Type B pancreatic cell (in vitro differentiated cells): ENCODE data around the gene SCLT1. TPM values are rescaled to one million over a fixed set of nuclear protein-coding genes. Genes with fewer than 3 reads are reported as not detected.

Source experiments
- DNase-seq: peaks from one replicate; pipeline ENCODE4 v3.0.0; 2021; ENCODE audit warnings: mixed read lengths; ENCODE audit not compliant: unreplicated experiment; ENCODE audit errors: extremely low spot score
- H3K27ac Mint-ChIP-seq: 2 replicates; pipeline ENCODE4 v1.8.0; 2021; ENCODE audit warnings: mild to moderate bottlenecking, mixed read lengths
- H3K27me3 Mint-ChIP-seq: 2 replicates; pipeline ENCODE4 v1.8.0; 2021; ENCODE audit warnings: mixed read lengths
- H3K36me3 Mint-ChIP-seq: 2 replicates; pipeline ENCODE4 v1.8.0; 2021; ENCODE audit warnings: mixed read lengths
- H3K4me1 Mint-ChIP-seq: one replicate; pipeline ENCODE4 v1.8.0; 2021; ENCODE audit warnings: mixed read lengths; ENCODE audit not compliant: unreplicated experiment
- H3K4me3 Mint-ChIP-seq: 2 replicates; pipeline ENCODE4 v1.8.0; 2021; ENCODE audit warnings: mild to moderate bottlenecking, mixed read lengths
- H3K9me3 Mint-ChIP-seq: 2 replicates; pipeline ENCODE4 v1.8.0; 2021; ENCODE audit warnings: mixed read lengths
- CTCF ChIP-seq: fragments of 200-600 bp; sonication (generic); conservative IDR thresholded peaks from 2 replicates; pipeline ENCODE4 v1.5.0; 2021; ENCODE audit warnings: antibody characterized with exemption, mild to moderate bottlenecking
- total RNA-seq: library from RNA; stranded (reverse); gene quantifications from 2 replicates; pipeline ENCODE4 v1.2.1, GENCODE V29; 2021; ENCODE audit warnings: low replicate concordance

The SCLT1 gene
- total RNA-seq, 1 donor from 2014 or later: 21.2 TPM

GRCh38 chr4:128854433-128854832 is 238.9 kb downstream of the SCLT1 start:
- H3K4me3 Mint-ChIP-seq: no peak overlapping the region
- no peak for DNase-seq
- no peak for TF ChIP-seq CTCF
- H3K4me1 Mint-ChIP-seq: peaks cover 11% of the 10 kb centered on the region
- H3K27ac Mint-ChIP-seq: no peak overlapping the region
- no peaks in the 10 kb centered on the region for H3K27me3 Mint-ChIP-seq
- H3K36me3 Mint-ChIP-seq: peaks cover 56% of the 10 kb centered on the region
- no peaks in the 10 kb centered on the region for H3K9me3 Mint-ChIP-seq

- DNase-seq: no peak
- Mint-ChIP-seq H3K4me3 (no peak overlapping the region), H3K9me3 (no peaks in the 10 kb centered on the region), H3K36me3 (peaks cover 51% of the 10 kb centered on the region), H3K27me3 (no peaks in the 10 kb centered on the region), H3K4me1 (peaks cover 6% of the 10 kb centered on the region), H3K27ac (no peak overlapping the region)
- no peak for TF ChIP-seq CTCF
Measured at GRCh38 chr4:128853741-128854140, 239.6 kb downstream of the SCLT1 start.

- no peak overlapping the region for H3K27ac Mint-ChIP-seq
- H3K36me3 Mint-ChIP-seq: peaks cover 45% of the 10 kb centered on the region
- no peak for TF ChIP-seq CTCF
- no peaks in the 10 kb centered on the region for H3K9me3 Mint-ChIP-seq
- peaks cover 6% of the 10 kb centered on the region for H3K4me1 Mint-ChIP-seq
- no peaks in the 10 kb centered on the region for H3K27me3 Mint-ChIP-seq
- H3K4me3 Mint-ChIP-seq: no peak overlapping the region
- DNase-seq: no peak
Measured at GRCh38 chr4:128850252-128850651, 243.1 kb downstream of the SCLT1 start.

DNA sequence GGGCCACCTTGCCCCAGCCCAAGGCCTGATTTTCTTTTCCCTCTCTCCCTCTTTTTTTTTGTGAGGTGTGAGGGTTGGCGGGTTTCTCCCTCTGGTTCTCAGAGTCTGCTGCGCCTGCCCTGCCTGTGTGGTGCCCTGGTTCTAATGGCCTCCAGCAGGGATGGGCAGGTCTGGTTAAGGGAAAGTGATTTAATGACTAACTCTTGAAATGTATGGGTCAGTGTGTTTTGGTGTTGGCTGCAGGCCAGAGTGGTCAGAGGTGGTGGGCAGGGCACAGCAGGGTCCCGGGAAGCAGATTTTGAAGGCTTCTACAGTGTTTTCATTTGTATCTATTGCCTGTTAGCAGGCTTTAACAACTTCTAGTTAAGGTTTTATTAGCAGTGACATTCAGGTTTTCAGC is 244.9 kb downstream of the SCLT1 start:
- H3K9me3 Mint-ChIP-seq: no peaks in the 10 kb centered on the region
- no peak for DNase-seq
- peaks cover 6% of the 10 kb centered on the region for H3K4me1 Mint-ChIP-seq
- H3K4me3 Mint-ChIP-seq: no peak overlapping the region
- peaks cover 45% of the 10 kb centered on the region for H3K36me3 Mint-ChIP-seq
- no peaks in the 10 kb centered on the region for H3K27me3 Mint-ChIP-seq
- no peak overlapping the region for H3K27ac Mint-ChIP-seq
- TF ChIP-seq CTCF: no peak

DNA sequence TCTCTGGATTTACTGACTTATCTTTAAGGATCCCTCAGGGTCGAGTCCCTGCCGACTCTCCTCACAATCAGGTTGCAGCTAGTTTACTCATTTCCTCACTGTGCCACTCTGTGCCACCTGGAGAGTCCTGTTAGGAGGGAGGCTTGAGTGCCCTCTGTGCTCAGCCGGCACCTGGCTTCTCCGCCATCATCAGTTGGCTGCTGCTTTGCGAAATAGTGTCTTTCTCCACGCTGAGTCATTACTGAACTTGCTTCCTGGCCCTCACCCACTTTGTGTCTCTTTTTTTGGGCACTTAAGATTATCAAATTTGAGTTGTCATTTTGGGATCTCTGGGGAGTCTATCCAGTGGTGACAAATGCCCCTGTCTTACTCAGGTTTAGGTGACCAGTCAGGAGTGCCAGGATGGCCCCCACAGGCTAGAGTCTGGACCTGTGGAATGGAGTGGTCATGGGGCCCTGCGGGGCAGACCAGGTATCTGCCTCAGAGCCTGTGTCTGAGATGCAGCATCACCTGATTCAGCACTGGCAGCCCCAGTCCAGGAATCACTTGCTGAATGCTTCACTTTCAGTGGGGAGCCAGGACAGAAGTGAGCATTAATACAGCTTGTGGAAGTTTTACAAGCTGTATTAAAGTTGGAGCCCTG is 246.1 kb downstream of the SCLT1 start:
- Mint-ChIP-seq H3K36me3 (peaks cover 44% of the 10 kb centered on the region), H3K9me3 (no peaks in the 10 kb centered on the region), H3K4me3 (no peak overlapping the region), H3K27me3 (no peaks in the 10 kb centered on the region), H3K27ac (no peak overlapping the region), H3K4me1 (peaks cover 6% of the 10 kb centered on the region)
- no peak for TF ChIP-seq CTCF
- no peak for DNase-seq

- H3K27ac Mint-ChIP-seq: peak overlapping the region; percentile 44
- H3K4me3 Mint-ChIP-seq: no peak overlapping the region
- peaks cover 42% of the 10 kb centered on the region for H3K36me3 Mint-ChIP-seq
- peaks cover 6% of the 10 kb centered on the region for H3K9me3 Mint-ChIP-seq
- peaks cover 14% of the 10 kb centered on the region for H3K4me1 Mint-ChIP-seq
- no peak for TF ChIP-seq CTCF
- no peaks in the 10 kb centered on the region for H3K27me3 Mint-ChIP-seq
- DNase-seq: no peak
Measured at GRCh38 chr4:128846063-128846462, 247.3 kb downstream of the SCLT1 start.
